Ovary (tissue), 9 donors: ENCODE measurements around the gene RPL31. TPM values are rescaled to one million over a fixed set of nuclear protein-coding genes. Genes with fewer than 3 reads are reported as not detected.

Experiments used
- DNase-seq, 5 donors: peaks; one replicate each; pipeline ENCODE4 v3.0.0-alpha.2; 2019 to 2020
- H3K27ac ChIP-seq, 2 donors: fragments of 200-600 bp; one replicate each; pipeline versions ENCODE4 v1.5.1 to v1.8.0; 2019 to 2022
- H3K27me3 ChIP-seq: fragments of 200-600 bp; one replicate; pipeline ENCODE4 v1.8.0; 2022
- H3K36me3 ChIP-seq: fragments of 200-600 bp; sonication (generic); one replicate; pipeline ENCODE4 v1.5.1; 2019
- H3K4me1 ChIP-seq: one replicate; pipeline ENCODE4 v1.8.1; 2013; ENCODE audit warnings: mild to moderate bottlenecking, moderate library complexity; ENCODE audit not compliant: insufficient read depth
- H3K4me3 ChIP-seq: fragments of 200-600 bp; sonication (generic); one replicate; pipeline ENCODE4 v1.5.1; 2017
- H3K9me3 ChIP-seq, 2 donors: fragments of 200-600 bp in 1 of 2; sonication (generic) in 1 of 2; one replicate each; pipeline versions ENCODE4 v1.5.1 to v1.8.1; 2013 to 2019; ENCODE audit warnings: mild to moderate bottlenecking in 1 of 2, moderate library complexity in 1 of 2
- EP300 ChIP-seq: sonication (generic); formaldehyde crosslinking; IDR thresholded peaks from one replicate; pipeline ENCODE4 v1.6.1; 2017; ENCODE audit warnings: antibody characterized with exemption
- POLR2A ChIP-seq: fragments of 450-650 bp; IDR thresholded peaks from one replicate; pipeline ENCODE4 v1.6.1; 2017; ENCODE audit warnings: antibody characterized with exemption, mild to moderate bottlenecking, moderate library complexity
- WGBS, 3 donors: extraction: QIAGEN DNeasy Blood & Tissue Kit in 1 of 3; methylation state at CpG; one replicate each; pipeline versions ENCODE4 v1.1.5 to v1.1.7; 2013 to 2017; 5-methylcytosine and 5-hydroxymethylcytosine counted together
- intact Hi-C, 4 donors: fragments of 100-400 bp; cut with DNase I; formaldehyde crosslinking; loops; one replicate each; pipeline versions ENCODE4 v1.11.0 to v1.15.1; 2022 to 2023
- polyA plus RNA-seq, 2 donors: library from polyadenylated mRNA; stranded (reverse); fragments of 200-250 nt in 1 of 2; fragments of 350-450 nt in 1 of 2; fragmentation: Illumina TruSeq in 1 of 2; extraction: RNeasy Lipid Tissue Mini Kit (QIAGEN cat#74804) in 1 of 2; gene quantifications; one replicate each; pipeline ENCODE4 v1.2.3, GENCODE V29; 2013 to 2014
- total RNA-seq, 7 donors: library from RNA; depleted of rRNA in 2 of 7; stranded (reverse); fragments of >200 nt in 2 of 7; fragmentation: NEBNext Ultra II Directional in 3 of 7; extraction: Animal tissue kit (Norgen Biotek cat#: 25700) in 3 of 7; gene quantifications; one replicate each; pipeline versions ENCODE4 v1.1.0 to v1.2.4, GENCODE V29; 2016 to 2023
- TF ChIP-seq, protein P1 (sequence below), 3 donors: fragments of 450-650 bp in 2 of 3; fragments of 200-600 bp in 1 of 3; IDR thresholded peaks; one replicate each; pipeline versions ENCODE4 v1.5.1 to v1.8.0; 2016 to 2022; ENCODE audit warnings: antibody characterized with exemption in 3 of 3, mild to moderate bottlenecking in 1 of 3
- donor health status: DM: no; HTN: no; CAD: no; lungs with moderate emphysema.
- donor health status: DM: no; HTN: no; CAD: no.
- donor health status: Bipolar disorder and iron deficiency.
- donor health status: DM: yes; HTN: yes; CAD: no.
- donor health status: DM: no; HTN: no; CAD: no.
- donor health status: DM: yes; HTN: yes; CAD: no.

Gene RPL31
- total and polyA plus RNA-seq, 9 donors = 2,349 to 14,384 (median 3,108) TPM

DNA sequence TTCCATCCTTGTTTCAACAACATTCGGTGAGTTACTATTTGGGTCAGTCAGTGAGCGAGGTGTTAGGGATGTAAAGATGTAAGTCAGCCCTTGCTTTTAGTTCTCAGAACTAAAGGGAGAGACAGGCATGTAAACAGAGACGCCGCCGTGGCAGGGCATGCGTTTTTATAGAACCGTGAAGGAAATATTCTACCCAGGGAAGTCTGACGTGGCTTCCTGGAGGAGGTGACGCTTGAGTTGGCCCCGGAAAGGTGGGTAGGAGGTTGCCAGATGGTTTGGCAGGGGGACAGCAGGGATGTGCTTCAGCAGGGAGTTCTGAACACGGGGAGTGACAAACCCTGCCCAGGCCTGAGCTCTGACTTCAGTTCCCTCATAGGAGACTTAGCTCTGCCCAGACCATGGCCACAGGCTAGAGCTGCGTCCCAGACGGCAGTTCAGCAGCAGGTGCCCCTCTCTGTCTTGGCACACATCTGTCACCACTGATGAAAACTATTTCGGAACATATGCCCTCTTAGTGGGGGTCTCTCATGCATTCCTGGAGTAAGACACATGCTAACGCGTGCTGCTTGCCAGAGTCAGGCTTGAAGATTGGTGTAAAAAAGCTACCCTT lies 23.4 kb upstream of the RPL31 start:
- Histone ChIP-seq H3K4me3 (no peak overlapping the region), H3K36me3 (no peaks in the 10 kb centered on the region), H3K27me3 (no peaks in the 10 kb centered on the region), H3K9me3 (no peaks in the 10 kb centered on the region), H3K4me1 (no peaks in the 10 kb centered on the region), H3K27ac (no peak overlapping the region)
- intact Hi-C loops = no loop called here
- 75 to 84% (median 80%) methylated on average over 16 of the region's 16 CpGs for WGBS, 3 donors
- DNase-seq = no peak
- TF ChIP-seq POLR2A (no peak), EP300 (no peak)
- TF ChIP-seq, protein P1, sequence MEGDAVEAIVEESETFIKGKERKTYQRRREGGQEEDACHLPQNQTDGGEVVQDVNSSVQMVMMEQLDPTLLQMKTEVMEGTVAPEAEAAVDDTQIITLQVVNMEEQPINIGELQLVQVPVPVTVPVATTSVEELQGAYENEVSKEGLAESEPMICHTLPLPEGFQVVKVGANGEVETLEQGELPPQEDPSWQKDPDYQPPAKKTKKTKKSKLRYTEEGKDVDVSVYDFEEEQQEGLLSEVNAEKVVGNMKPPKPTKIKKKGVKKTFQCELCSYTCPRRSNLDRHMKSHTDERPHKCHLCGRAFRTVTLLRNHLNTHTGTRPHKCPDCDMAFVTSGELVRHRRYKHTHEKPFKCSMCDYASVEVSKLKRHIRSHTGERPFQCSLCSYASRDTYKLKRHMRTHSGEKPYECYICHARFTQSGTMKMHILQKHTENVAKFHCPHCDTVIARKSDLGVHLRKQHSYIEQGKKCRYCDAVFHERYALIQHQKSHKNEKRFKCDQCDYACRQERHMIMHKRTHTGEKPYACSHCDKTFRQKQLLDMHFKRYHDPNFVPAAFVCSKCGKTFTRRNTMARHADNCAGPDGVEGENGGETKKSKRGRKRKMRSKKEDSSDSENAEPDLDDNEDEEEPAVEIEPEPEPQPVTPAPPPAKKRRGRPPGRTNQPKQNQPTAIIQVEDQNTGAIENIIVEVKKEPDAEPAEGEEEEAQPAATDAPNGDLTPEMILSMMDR (IDR thresholded peaks at IDR 0.05) = no peak

DNA sequence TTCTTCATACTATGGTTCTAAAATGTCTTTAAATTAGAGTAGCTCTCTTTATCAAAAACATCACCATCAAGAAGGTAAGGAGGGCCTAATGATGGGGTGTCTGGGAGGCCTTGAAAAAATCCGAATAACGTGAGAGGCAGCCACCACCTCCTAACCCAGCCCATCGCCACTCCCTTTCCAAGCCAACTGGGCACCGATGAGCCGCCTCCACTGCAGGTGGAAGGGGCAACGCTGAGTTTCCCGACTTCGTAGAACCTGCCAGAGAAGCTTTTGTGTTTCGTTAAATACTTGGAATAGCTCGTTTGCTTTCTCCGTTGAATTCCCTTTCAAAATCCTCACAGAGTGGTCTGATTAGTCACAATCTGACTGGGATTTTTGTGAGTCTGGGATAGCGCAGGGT lies 22.0 kb upstream of the RPL31 start:
- Histone ChIP-seq H3K27ac (no peak overlapping the region), H3K4me3 (no peak overlapping the region), H3K27me3 (no peaks in the 10 kb centered on the region), H3K4me1 (peaks cover 2% of the 10 kb centered on the region), H3K36me3 (no peaks in the 10 kb centered on the region), H3K9me3 (no peaks in the 10 kb centered on the region)
- intact Hi-C loops = loop anchor here (5.0 to 10.0 kb wide), 5 partner anchors 155 to 715 kb away; partner anchors contain the start of gene NPAS2 (in 1 of the 4)
- TF ChIP-seq EP300 (no peak), POLR2A (no peak)
- TF ChIP-seq, protein P1 (IDR thresholded peaks at IDR 0.05) = no peak
- no peak for DNase-seq
- 90 to 96% (median 95%) methylated on average over 12 of the region's 12 CpGs for WGBS, 3 donors

- 88 to 96% (median 93%) methylated on average over 2 of the region's 2 CpGs for WGBS, 3 donors
- DNase-seq = no peak
- intact Hi-C loops = loop anchor here (5.0 to 10.0 kb wide), 5 partner anchors 156 to 716 kb away; partner anchors contain the start of gene NPAS2 (in 1 of the 4)
- H3K9me3 ChIP-seq = no peaks in the 10 kb centered on the region
- no peak for TF ChIP-seq EP300
- TF ChIP-seq, protein P1 (IDR thresholded peaks at IDR 0.05) = no peak
- no peak for TF ChIP-seq POLR2A
- H3K4me1 ChIP-seq = peaks cover 2% of the 10 kb centered on the region
- H3K36me3 ChIP-seq = no peaks in the 10 kb centered on the region
- no peak overlapping the region for H3K4me3 ChIP-seq
- no peak overlapping the region for H3K27ac ChIP-seq
- H3K27me3 ChIP-seq = no peaks in the 10 kb centered on the region
Observed at GRCh38 chr2:100981011-100981410, 21.1 kb upstream of the RPL31 start.

DNA sequence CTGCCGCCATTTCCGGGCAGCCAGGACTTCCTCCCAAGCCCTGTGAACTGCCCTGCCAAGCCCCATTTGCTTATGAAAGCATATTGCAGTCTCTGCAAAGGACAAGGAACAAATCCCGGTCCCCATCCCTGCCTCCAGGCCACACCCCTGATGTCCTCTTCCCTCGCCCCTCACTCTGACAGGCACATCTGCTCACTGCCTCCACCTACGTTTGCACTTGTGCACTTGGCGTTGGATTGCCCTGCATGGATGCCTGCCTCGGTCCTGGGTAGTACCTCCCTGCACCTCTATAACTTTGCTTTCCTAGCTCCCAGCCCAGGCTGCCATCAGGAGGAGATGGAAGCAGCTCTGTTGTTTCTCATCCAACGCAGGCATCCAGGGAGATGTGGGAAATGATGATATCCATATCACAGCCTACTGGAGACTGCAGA lies 19.6 kb upstream of the RPL31 start:
- TF ChIP-seq POLR2A = no peak
- TF ChIP-seq, protein P1 (IDR thresholded peaks at IDR 0.05) = no peak
- Histone ChIP-seq H3K4me3 (no peak overlapping the region), H3K36me3 (no peaks in the 10 kb centered on the region), H3K9me3 (no peaks in the 10 kb centered on the region), H3K27ac (no peak overlapping the region), H3K27me3 (no peaks in the 10 kb centered on the region), H3K4me1 (peaks cover 2% of the 10 kb centered on the region)
- no peak for DNase-seq
- intact Hi-C loops = loop anchor here (5.0 to 10.0 kb wide), 5 partner anchors 158 to 718 kb away; partner anchors contain the start of gene NPAS2 (in 1 of the 4)
- 86 to 93% (median 91%) methylated on average over 8 of the region's 8 CpGs for WGBS, 3 donors
